HL-60/S4 (cell line): ENCODE measurements around the gene TRH.
"Not testable (repeated sequence)": the region's sequence is repeated elsewhere in the genome, so short reads cannot be mapped to it uniquely, and the experiment has no call there.

Experiments
- in situ Hi-C: fragments of 300-500 bp; cut with MboI; formaldehyde crosslinking; loops from 2 replicates; pipeline ENCODE4 v1.14.3; 2022; ENCODE audit warnings: low sequenced_read_pairs

The TRH gene

GRCh38 chr3:129999176-129999575 lies 24.7 kb downstream of the TRH start:
- in situ Hi-C loops = not testable (repeated sequence)

DNA sequence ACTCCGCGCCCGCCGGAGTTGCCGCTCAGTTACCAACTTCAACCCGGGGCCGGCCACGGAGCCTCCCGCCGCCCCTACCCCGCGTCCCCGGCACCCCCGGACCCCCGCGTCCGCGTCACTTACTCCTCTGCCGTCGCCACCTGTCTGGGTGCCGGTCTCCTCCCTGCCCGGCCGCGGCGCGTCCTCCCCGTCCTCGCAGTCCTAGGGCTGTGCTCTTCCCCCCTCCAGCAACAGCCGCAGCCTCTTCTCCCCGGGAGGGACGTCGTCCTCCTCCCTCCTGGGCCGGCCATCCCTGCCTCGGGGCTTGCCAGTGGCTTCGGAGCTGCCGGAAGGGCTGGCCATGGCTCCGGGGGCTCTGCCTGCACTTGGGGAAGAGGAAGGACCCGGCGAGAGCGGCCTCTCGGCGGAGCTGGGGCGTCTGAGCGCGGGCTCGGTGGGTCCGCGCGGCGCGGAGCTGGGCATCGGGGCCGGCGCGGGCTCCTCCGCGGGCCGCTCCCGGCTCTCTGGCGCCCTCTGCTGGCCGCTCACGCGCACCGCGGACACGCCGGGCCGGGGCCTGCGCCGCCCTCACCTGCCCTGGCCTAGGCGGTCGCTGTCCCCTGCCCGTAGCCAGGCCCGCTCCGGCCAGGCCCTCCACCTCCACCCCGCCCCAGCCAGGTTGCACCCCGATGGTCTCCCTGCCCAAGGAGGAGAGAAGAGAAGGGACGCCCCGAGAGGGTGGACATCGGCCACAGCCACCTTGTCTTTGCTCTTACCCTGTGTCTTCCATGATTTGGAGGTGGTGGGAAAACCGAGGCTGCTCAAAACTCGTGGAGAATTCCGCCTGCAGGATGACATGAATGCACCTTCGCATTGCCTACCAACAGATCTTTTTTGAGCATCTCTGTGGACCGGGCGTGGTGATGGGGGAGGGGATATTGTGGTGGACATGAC lies 28.4 kb downstream of the TRH start:
- in situ Hi-C loops = loop anchor here (5.0 kb wide), 1 partner anchor 61 kb away; no protein-coding TSS in a partner anchor

GRCh38 chr3:130010556-130010955 lies 36.0 kb downstream of the TRH start:
- in situ Hi-C loops = no loop called here

DNA sequence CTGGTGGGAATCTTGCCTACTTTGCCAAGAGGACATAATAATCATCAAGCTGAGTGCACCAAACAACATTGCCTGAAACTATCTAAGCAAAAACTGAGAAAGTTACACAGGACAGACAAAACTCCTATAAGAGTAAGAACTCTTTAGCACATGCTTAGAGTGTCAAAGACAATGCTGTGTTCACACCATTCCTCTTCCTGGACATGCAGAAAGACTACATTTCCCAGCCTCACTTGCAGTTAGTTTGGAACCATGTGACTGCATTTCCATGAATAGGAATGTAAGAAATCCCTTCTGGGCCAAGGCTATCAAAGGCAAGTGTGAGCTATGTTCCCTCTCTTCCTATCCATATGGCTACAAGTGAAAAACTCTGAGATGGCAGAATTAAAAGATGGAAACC lies 37.6 kb downstream of the TRH start:
- in situ Hi-C loops = not testable (repeated sequence)

- in situ Hi-C loops = not testable (repeated sequence)
Measured at GRCh38 chr3:130013246-130013645, 38.7 kb downstream of the TRH start.

DNA sequence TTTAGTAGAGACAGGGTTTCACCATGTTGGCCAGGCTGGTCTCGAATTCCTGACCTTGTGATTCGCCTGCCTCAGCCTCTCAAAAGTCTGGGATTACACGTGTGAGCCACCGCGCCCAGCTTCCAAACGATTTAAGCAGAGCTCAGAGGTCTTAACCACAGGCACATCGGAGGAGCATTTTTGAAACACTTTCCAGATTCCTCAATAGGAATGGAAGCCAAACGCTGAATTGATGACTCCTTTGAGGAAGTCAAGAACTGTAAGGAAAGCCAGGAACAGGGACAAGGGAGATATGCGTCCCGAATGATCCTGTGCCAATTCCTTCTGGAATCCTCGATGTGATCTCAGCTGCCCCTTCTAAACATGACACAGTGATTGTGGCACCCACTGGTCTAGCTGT lies 40.0 kb downstream of the TRH start:
- in situ Hi-C loops = no loop called here

DNA sequence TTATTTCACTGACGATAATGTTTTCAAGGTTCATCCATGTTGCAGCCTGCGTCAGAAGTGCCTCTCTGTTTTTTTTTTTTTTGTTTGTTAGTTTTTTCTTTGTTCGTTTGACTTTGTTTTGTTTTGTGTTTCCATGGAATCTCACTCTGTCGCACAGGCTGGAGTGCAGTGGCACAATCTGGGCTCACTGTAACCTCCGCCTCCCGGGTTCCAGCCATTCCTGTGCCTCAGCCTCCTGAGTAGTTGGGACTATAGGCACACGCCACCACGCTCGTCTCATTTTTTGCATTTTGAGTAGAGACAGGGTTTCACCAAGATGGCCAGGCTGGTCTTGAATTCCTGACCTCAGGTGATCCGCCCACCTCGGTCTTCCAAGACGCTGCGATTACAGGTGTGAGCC lies 43.1 kb downstream of the TRH start:
- in situ Hi-C loops = not testable (repeated sequence)

DNA sequence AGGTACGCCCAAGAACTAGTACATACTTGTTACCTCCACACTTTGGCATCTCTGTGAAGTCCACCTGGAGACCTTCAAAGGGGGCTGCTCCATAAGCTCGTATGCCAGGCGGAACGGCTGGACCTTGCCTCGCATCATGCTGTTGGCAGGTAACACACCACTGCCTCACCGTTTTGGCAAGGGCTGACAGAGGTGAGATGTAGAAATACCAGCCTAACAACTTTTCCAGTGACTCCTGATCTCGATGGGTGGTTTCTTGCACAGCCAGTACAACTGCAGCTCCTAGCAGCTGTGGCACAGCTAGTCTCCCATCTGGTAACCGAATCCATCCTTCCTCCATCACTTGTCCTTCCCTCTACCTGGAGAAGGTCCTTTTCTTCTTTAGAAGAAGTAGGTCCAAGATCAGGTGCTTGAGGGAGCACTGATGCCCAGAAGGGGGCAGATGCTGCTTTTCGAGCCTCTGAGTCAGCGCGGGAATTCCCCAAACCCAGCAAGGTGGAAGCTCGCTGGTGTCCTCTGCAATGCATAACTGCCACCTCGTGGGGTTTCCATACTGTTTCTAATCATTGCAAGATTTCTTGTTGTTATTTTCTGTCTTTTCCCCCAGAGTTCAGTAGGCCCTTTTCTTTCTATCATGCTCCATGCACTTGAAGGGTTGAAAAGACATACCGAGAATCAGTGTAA lies 51.8 kb downstream of the TRH start:
- in situ Hi-C loops = not testable (repeated sequence)

DNA sequence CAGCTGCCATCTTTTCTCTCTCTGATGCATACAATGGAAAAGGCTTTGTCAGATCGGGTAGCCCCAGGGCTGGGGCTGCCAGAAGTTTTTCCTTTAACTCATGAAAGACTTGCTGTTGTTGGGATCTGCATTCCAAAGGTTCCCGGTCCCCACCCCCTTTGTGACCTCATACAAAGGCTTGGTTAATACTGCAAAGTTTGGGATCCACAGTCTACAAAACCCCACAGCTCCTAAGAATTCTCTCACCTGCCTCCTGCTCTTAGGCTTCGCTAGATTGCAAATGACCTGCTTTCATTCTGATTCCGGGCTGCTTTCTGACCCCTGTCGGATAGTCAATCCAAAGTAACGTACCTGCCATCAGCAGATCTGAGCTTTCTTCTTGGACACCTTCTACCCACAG lies 52.9 kb downstream of the TRH start:
- in situ Hi-C loops = not testable (repeated sequence)
